ENCODE measurements around the gene OPTC. TPM values are rescaled to one million over a fixed set of nuclear protein-coding genes. Genes with fewer than 3 reads are reported as not detected.

Gene OPTC
- polyA plus RNA-seq, 1 donor from 2014 or later, result not detected

GRCh38 chr1:203454986-203455471 is 38.9 kb upstream of the OPTC start:
- Histone ChIP-seq H3K27me3 (ENCODE audit: insufficient read depth, low read depth, low read length) (no peaks in the 10 kb centered on the region), H3K9me2 (ENCODE audit: insufficient read depth, low read length) (no peaks in the 10 kb centered on the region), H3K4me3 (ENCODE audit: low read length) (no peak overlapping the region), H4K20me1 (ENCODE audit: insufficient read depth) (no peaks in the 10 kb centered on the region), H3K79me2 (replicated peaks; ENCODE audit: insufficient read depth, low read length) (no peaks in the 10 kb centered on the region), H3F3A (ENCODE audit: insufficient read depth, low read length, poor library complexity, severe bottlenecking) (no peaks in the 10 kb centered on the region), H3K36me3 (ENCODE audit: insufficient read depth, low read length) (no peaks in the 10 kb centered on the region), H3K27ac (ENCODE audit: low read length) (no peak overlapping the region), H3K9ac (ENCODE audit: low read length) (no peak overlapping the region), H3K9me3 (ENCODE audit: low read length) (no peaks in the 10 kb centered on the region), H3K4me2 (ENCODE audit: low read length) (no peak overlapping the region), H2AFZ (ENCODE audit: low read depth, low read length) (no peak overlapping the region)
- TF ChIP-seq SMC3 (conservative IDR thresholded peaks at IDR 0.05; ENCODE audit: poor library complexity) (no peak), MXI1 (conservative IDR thresholded peaks at IDR 0.05; ENCODE audit: poor library complexity, severe bottlenecking) (no peak), RAD21 (conservative IDR thresholded peaks at IDR 0.05) (no peak), POLR2AphosphoS5 (IDR thresholded peaks at IDR 0.05) (no peak), EP300 (conservative IDR thresholded peaks at IDR 0.05; ENCODE audit: poor library complexity, severe bottlenecking) (no peak)

DNA sequence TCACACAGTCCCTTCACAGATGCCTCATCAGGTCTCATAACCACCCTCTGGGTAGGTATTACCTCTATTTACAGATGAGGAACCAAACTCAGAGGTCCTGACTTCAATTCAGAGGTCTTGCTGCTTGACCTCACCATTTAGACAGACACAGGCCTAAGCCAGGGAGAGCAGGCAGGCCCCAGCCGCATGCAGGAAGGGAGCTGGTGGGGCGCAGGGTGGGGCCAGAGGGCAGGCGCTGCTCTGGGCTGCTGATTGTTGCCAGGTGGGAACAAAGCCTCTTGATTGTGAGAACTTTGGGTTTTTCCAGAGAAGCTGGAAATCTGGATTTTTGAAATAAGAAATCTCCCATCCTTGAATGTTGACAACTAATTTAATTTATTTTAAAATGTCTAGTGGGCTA is 38.2 kb upstream of the OPTC start:
- no peak overlapping the region for H2AFZ ChIP-seq (ENCODE audit: low read depth, low read length)
- no peaks in the 10 kb centered on the region for H3K36me3 ChIP-seq (ENCODE audit: insufficient read depth, low read length)
- H3F3A ChIP-seq (ENCODE audit: insufficient read depth, low read length, poor library complexity, severe bottlenecking), result no peaks in the 10 kb centered on the region
- no peaks in the 10 kb centered on the region for H3K27me3 ChIP-seq (ENCODE audit: insufficient read depth, low read depth, low read length)
- no peak overlapping the region for H3K4me2 ChIP-seq (ENCODE audit: low read length)
- H3K79me2 ChIP-seq (replicated peaks; ENCODE audit: insufficient read depth, low read length), result no peaks in the 10 kb centered on the region
- H3K9ac ChIP-seq (ENCODE audit: low read length), result no peak overlapping the region
- TF ChIP-seq EZH2 (IDR thresholded peaks at IDR 0.05; ENCODE audit: borderline replicate concordance, insufficient read depth, low read length, poor library complexity, severe bottlenecking) (no peak), EP300 (conservative IDR thresholded peaks at IDR 0.05; ENCODE audit: poor library complexity, severe bottlenecking) (no peak), TAF1 (IDR thresholded peaks at IDR 0.05; ENCODE audit: low read depth) (no peak), RAD21 (conservative IDR thresholded peaks at IDR 0.05) (no peak), POLR2AphosphoS5 (IDR thresholded peaks at IDR 0.05) (no peak), SMC3 (conservative IDR thresholded peaks at IDR 0.05; ENCODE audit: poor library complexity) (no peak), MXI1 (conservative IDR thresholded peaks at IDR 0.05; ENCODE audit: poor library complexity, severe bottlenecking) (no peak)
- TF ChIP-seq, protein P1, sequence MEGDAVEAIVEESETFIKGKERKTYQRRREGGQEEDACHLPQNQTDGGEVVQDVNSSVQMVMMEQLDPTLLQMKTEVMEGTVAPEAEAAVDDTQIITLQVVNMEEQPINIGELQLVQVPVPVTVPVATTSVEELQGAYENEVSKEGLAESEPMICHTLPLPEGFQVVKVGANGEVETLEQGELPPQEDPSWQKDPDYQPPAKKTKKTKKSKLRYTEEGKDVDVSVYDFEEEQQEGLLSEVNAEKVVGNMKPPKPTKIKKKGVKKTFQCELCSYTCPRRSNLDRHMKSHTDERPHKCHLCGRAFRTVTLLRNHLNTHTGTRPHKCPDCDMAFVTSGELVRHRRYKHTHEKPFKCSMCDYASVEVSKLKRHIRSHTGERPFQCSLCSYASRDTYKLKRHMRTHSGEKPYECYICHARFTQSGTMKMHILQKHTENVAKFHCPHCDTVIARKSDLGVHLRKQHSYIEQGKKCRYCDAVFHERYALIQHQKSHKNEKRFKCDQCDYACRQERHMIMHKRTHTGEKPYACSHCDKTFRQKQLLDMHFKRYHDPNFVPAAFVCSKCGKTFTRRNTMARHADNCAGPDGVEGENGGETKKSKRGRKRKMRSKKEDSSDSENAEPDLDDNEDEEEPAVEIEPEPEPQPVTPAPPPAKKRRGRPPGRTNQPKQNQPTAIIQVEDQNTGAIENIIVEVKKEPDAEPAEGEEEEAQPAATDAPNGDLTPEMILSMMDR (IDR thresholded peaks at IDR 0.05; ENCODE audit: poor library complexity, severe bottlenecking), result no peak
- TF ChIP-seq, protein P2, sequence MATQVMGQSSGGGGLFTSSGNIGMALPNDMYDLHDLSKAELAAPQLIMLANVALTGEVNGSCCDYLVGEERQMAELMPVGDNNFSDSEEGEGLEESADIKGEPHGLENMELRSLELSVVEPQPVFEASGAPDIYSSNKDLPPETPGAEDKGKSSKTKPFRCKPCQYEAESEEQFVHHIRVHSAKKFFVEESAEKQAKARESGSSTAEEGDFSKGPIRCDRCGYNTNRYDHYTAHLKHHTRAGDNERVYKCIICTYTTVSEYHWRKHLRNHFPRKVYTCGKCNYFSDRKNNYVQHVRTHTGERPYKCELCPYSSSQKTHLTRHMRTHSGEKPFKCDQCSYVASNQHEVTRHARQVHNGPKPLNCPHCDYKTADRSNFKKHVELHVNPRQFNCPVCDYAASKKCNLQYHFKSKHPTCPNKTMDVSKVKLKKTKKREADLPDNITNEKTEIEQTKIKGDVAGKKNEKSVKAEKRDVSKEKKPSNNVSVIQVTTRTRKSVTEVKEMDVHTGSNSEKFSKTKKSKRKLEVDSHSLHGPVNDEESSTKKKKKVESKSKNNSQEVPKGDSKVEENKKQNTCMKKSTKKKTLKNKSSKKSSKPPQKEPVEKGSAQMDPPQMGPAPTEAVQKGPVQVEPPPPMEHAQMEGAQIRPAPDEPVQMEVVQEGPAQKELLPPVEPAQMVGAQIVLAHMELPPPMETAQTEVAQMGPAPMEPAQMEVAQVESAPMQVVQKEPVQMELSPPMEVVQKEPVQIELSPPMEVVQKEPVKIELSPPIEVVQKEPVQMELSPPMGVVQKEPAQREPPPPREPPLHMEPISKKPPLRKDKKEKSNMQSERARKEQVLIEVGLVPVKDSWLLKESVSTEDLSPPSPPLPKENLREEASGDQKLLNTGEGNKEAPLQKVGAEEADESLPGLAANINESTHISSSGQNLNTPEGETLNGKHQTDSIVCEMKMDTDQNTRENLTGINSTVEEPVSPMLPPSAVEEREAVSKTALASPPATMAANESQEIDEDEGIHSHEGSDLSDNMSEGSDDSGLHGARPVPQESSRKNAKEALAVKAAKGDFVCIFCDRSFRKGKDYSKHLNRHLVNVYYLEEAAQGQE (IDR thresholded peaks at IDR 0.05; ENCODE audit: borderline replicate concordance), result no peak
- H3K4me3 ChIP-seq (ENCODE audit: low read length), result no peak overlapping the region
- no peaks in the 10 kb centered on the region for H3K9me2 ChIP-seq (ENCODE audit: insufficient read depth, low read length)
- H4K20me1 ChIP-seq (ENCODE audit: insufficient read depth), result no peaks in the 10 kb centered on the region
- H3K27ac ChIP-seq (ENCODE audit: low read length), result no peak overlapping the region
- H3K9me3 ChIP-seq (ENCODE audit: low read length), result no peaks in the 10 kb centered on the region
